RWPE2 (cell line): ENCODE data around the gene HASPIN.
"Not testable (repeated sequence)": the region's sequence is repeated elsewhere in the genome, so short reads cannot be mapped to it uniquely, and the experiment has no call there.

Source experiments
- ATAC-seq: fragments of 200-7000 bp; cut with Tn5 transposase; 3 replicates; pipeline ENCODE4 v1.9.1; 2021; ENCODE audit warnings: low read depth
- DNase-seq: peaks from one replicate; pipeline ENCODE4 v3.0.0-alpha.2; 2020; ENCODE audit warnings: low spot score
- H3K27ac ChIP-seq: fragments of 450-650 bp; 2 replicates; pipeline ENCODE4 v1.5.1; 2017; ENCODE audit warnings: mild to moderate bottlenecking; ENCODE audit not compliant: poor library complexity, severe bottlenecking
- H3K27me3 ChIP-seq: fragments of 250-450 bp; sonication (Bioruptor Pico); 2 replicates; pipeline ENCODE4 v1.5.1; 2021; ENCODE audit warnings: mild to moderate bottlenecking, moderate library complexity; ENCODE audit not compliant: insufficient read depth, poor library complexity, severe bottlenecking
- H3K36me3 ChIP-seq: fragments of 250-450 bp; sonication (Bioruptor Pico); 2 replicates; pipeline ENCODE4 v1.5.1; 2020; ENCODE audit warnings: low read depth, mild to moderate bottlenecking, moderate library complexity
- H3K4me1 ChIP-seq: fragments of 250-450 bp; sonication (Bioruptor Pico); 2 replicates; pipeline ENCODE4 v1.5.1; 2021; ENCODE audit warnings: mild to moderate bottlenecking, moderate library complexity; ENCODE audit not compliant: insufficient read depth, poor library complexity, severe bottlenecking
- H3K4me3 ChIP-seq: fragments of 250-450 bp; sonication (Bioruptor Pico); 2 replicates; pipeline ENCODE4 v1.5.1; 2021; ENCODE audit warnings: mild to moderate bottlenecking, moderate library complexity; ENCODE audit not compliant: severe bottlenecking
- H3K9me3 ChIP-seq: fragments of 250-450 bp; sonication (Bioruptor Pico); 2 replicates; pipeline ENCODE4 v1.5.1; 2021; ENCODE audit warnings: mild to moderate bottlenecking, moderate library complexity; ENCODE audit not compliant: severe bottlenecking
- CTCF ChIP-seq: fragments of 450-650 bp; IDR thresholded peaks from one replicate; pipeline ENCODE4 v1.5.1; 2017; ENCODE audit warnings: mild to moderate bottlenecking, moderate library complexity; ENCODE audit not compliant: poor library complexity, severe bottlenecking

HASPIN gene

GRCh38 chr17:3732210-3732621 lies 8.5 kb downstream of the HASPIN start:
- Histone ChIP-seq H3K4me1 (no peaks in the 10 kb centered on the region), H3K9me3 (no peaks in the 10 kb centered on the region), H3K4me3 (no peak overlapping the region), H3K36me3 (peaks cover 6% of the 10 kb centered on the region), H3K27ac (no peak overlapping the region), H3K27me3 (no peaks in the 10 kb centered on the region)
- DNase-seq = no peak
- ATAC-seq = no peak; the same call in 2 of the 3 replicates
- no peak for TF ChIP-seq CTCF

- DNase-seq, ATAC-seq, H3K4me1 ChIP-seq, H3K27me3 ChIP-seq, H3K36me3 ChIP-seq, H3K27ac ChIP-seq, H3K9me3 ChIP-seq, H3K4me3 ChIP-seq: not testable (repeated sequence)
Measured at GRCh38 chr17:3734911-3735276, 11.2 kb downstream of the HASPIN start.

GRCh38 chr17:3735515-3735914 lies 11.8 kb downstream of the HASPIN start:
- no peak for ATAC-seq
- TF ChIP-seq CTCF = no peak
- no peaks in the 10 kb centered on the region for H3K27me3 ChIP-seq

GRCh38 chr17:3738562-3739295 lies 15.0 kb downstream of the HASPIN start:
- Histone ChIP-seq H3K4me1 (no peaks in the 10 kb centered on the region), H3K4me3 (no peak overlapping the region), H3K27ac (no peak overlapping the region), H3K9me3 (no peaks in the 10 kb centered on the region), H3K27me3 (no peaks in the 10 kb centered on the region), H3K36me3 (no peaks in the 10 kb centered on the region)
- no peak for TF ChIP-seq CTCF
- ATAC-seq = peak; percentile 64
- DNase-seq = no peak

More at GRCh38 chr17:3735515-3735914, 11.8 kb downstream of the HASPIN start:
- Histone ChIP-seq H3K4me1 (no peaks in the 10 kb centered on the region), H3K36me3 (no peaks in the 10 kb centered on the region), H3K9me3 (no peaks in the 10 kb centered on the region), H3K27ac (no peak overlapping the region), H3K4me3 (no peak overlapping the region)
- no peak for DNase-seq

GRCh38 chr17:3739422-3740124 lies 15.9 kb downstream of the HASPIN start:
- no peak overlapping the region for H3K27ac ChIP-seq
- H3K27me3 ChIP-seq = no peaks in the 10 kb centered on the region
- no peak for TF ChIP-seq CTCF
- H3K4me1 ChIP-seq = no peaks in the 10 kb centered on the region
- no peak for DNase-seq
- H3K9me3 ChIP-seq = no peaks in the 10 kb centered on the region
- no peak for ATAC-seq
- H3K4me3 ChIP-seq = no peak overlapping the region
- no peaks in the 10 kb centered on the region for H3K36me3 ChIP-seq
